Thyroid gland (tissue), 4 donors: ENCODE results near the gene MTHFD1L. TPM values are rescaled to one million over a fixed set of nuclear protein-coding genes. Genes with fewer than 3 reads are reported as not detected.
"Not testable (repeated sequence)": the region's sequence is repeated elsewhere in the genome, so short reads cannot be mapped to it uniquely, and the experiment has no call there.

Experiments used
- DNase-seq, 2 donors: peaks; one replicate each; pipeline ENCODE4 v3.0.0-alpha.2; 2019
- H3K27ac ChIP-seq, 3 donors: fragments of 200-600 bp; sonication (generic); 1 replicate in 2 of 3; 2 replicates in 1 of 3; pipeline ENCODE4 v1.5.1; 2016 to 2019; ENCODE audit warnings: mild to moderate bottlenecking in 1 of 3, moderate library complexity in 1 of 3
- H3K27me3 ChIP-seq: fragments of 200-600 bp; sonication (generic); one replicate; pipeline ENCODE4 v1.5.1; 2019
- H3K36me3 ChIP-seq, 2 donors: fragments of 200-600 bp; sonication (generic); one replicate each; pipeline ENCODE4 v1.5.1; 2016 to 2019
- H3K4me1 ChIP-seq, 2 donors: fragments of 200-600 bp; sonication (generic); one replicate each; pipeline ENCODE4 v1.5.1; 2017 to 2019
- H3K4me3 ChIP-seq, 3 donors: fragments of 200-600 bp; sonication (generic); replicated peaks in 1 of 3; 1 replicate in 2 of 3; 2 replicates in 1 of 3; pipeline ENCODE4 v1.5.1; 2016; ENCODE audit warnings: mild to moderate bottlenecking in 1 of 3
- H3K9me3 ChIP-seq: fragments of 200-600 bp; sonication (generic); one replicate; pipeline ENCODE4 v1.5.1; 2017
- POLR2A ChIP-seq, 2 donors: fragments of 450-650 bp; IDR thresholded peaks; one replicate each; pipeline ENCODE4 v1.6.1; 2017; ENCODE audit warnings: antibody characterized with exemption in 2 of 2, mild to moderate bottlenecking in 2 of 2, moderate library complexity in 1 of 2
- WGBS, 2 donors: methylation state at CpG; one replicate each; pipeline ENCODE4 v1.1.5; 2017; 5-methylcytosine and 5-hydroxymethylcytosine counted together
- intact Hi-C: fragments of 100-400 bp; cut with DNase I; formaldehyde crosslinking; loops from one replicate; pipeline ENCODE4 v1.15.1; 2023
- total RNA-seq, 4 donors: library from RNA; depleted of rRNA; stranded (reverse); fragments of >200 nt; gene quantifications; one replicate each; pipeline ENCODE4 v1.2.3, GENCODE V29; 2016
- TF ChIP-seq, protein P1 (sequence below), 6 experiments: fragments of 200-600 bp in 3 of 6; fragments of 450-650 bp in 3 of 6; sonication (generic) in 3 of 6; IDR thresholded peaks; one replicate each; pipeline ENCODE4 v1.5.1; 2016 to 2019; ENCODE audit warnings: antibody characterized with exemption in 6 of 6, mild to moderate bottlenecking in 2 of 6, inconsistent platforms in 1 of 6, moderate library complexity in 1 of 6

The MTHFD1L gene
- total RNA-seq, 4 donors from 2014 or later: 8.7 to 14.6 (median 11.0) TPM

GRCh38 chr6:151113641-151114040 lies 248.1 kb downstream of the MTHFD1L start:
- TF ChIP-seq, protein P1, sequence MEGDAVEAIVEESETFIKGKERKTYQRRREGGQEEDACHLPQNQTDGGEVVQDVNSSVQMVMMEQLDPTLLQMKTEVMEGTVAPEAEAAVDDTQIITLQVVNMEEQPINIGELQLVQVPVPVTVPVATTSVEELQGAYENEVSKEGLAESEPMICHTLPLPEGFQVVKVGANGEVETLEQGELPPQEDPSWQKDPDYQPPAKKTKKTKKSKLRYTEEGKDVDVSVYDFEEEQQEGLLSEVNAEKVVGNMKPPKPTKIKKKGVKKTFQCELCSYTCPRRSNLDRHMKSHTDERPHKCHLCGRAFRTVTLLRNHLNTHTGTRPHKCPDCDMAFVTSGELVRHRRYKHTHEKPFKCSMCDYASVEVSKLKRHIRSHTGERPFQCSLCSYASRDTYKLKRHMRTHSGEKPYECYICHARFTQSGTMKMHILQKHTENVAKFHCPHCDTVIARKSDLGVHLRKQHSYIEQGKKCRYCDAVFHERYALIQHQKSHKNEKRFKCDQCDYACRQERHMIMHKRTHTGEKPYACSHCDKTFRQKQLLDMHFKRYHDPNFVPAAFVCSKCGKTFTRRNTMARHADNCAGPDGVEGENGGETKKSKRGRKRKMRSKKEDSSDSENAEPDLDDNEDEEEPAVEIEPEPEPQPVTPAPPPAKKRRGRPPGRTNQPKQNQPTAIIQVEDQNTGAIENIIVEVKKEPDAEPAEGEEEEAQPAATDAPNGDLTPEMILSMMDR (IDR thresholded peaks at IDR 0.05): no peak
- no peak for TF ChIP-seq POLR2A (IDR thresholded peaks at IDR 0.05)
- Histone ChIP-seq H3K36me3 (no peaks in the 10 kb centered on the region), H3K27ac (no peak overlapping the region), H3K27me3 (no peaks in the 10 kb centered on the region), H3K9me3 (no peaks in the 10 kb centered on the region), H3K4me3 (no peak overlapping the region), H3K4me1 (no peaks in the 10 kb centered on the region)
- intact Hi-C loops: no loop called here
- 94 to 95% methylated on average over 5 of the region's 5 CpGs for WGBS, 2 donors
- DNase-seq: no peak

DNA sequence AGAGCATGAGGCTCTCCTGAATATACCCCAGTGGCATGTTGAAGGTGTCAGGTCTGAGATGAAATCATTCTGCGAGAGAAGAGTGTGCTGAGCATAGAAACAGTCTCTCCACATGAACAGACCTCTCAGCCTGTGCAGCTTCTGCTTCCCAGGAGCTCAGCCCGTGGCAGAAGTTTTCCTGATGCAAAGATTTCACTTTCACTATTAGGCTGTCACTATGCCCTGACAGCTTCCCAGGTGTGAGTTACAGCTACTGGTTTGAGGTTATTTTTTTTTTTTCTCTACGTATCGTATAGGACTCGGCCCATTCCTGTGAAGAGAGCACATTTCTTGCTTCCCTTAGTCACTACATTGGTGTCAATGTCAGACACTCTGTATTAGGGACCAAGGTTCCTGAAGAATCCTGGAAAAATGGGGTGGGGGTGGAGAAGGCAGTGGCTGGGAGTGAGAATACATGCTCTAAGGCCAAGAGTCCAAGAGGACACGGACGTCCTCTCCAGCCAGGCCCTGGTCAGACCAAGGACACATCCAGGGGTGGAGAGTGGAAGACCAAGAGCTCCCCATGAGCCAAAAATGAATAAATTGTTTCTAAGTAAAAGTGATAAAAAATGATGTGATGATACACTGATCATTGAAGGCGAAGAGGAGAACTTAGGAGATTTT lies 253.1 kb downstream of the MTHFD1L start:
- WGBS, 2 donors: 87 to 90% methylated on average over 8 of the region's 8 CpGs
- TF ChIP-seq, protein P1 (IDR thresholded peaks at IDR 0.05): no peak
- no peak for TF ChIP-seq POLR2A (IDR thresholded peaks at IDR 0.05)
- intact Hi-C loops: no loop called here

GRCh38 chr6:151119823-151120524 lies 254.5 kb downstream of the MTHFD1L start:
- H3K4me3 ChIP-seq: no peak overlapping the region
- intact Hi-C loops: no loop called here
- H3K9me3 ChIP-seq: no peaks in the 10 kb centered on the region
- DNase-seq: no peak
- H3K36me3 ChIP-seq: no peaks in the 10 kb centered on the region
- WGBS, 2 donors: 92 to 94% methylated on average over 11 of the region's 11 CpGs
- no peak overlapping the region for H3K27ac ChIP-seq
- no peaks in the 10 kb centered on the region for H3K4me1 ChIP-seq
- H3K27me3 ChIP-seq: no peaks in the 10 kb centered on the region
- TF ChIP-seq, protein P1 (IDR thresholded peaks at IDR 0.05): no peak
- TF ChIP-seq POLR2A (IDR thresholded peaks at IDR 0.05): no peak

More for the DNA sequence above, 253.1 kb downstream of the MTHFD1L start:
- no peak overlapping the region for H3K4me3 ChIP-seq
- H3K27ac ChIP-seq: no peak overlapping the region
- DNase-seq: no peak
- H3K4me1 ChIP-seq: no peaks in the 10 kb centered on the region
- no peaks in the 10 kb centered on the region for H3K27me3 ChIP-seq
- H3K9me3 ChIP-seq: no peaks in the 10 kb centered on the region
- no peaks in the 10 kb centered on the region for H3K36me3 ChIP-seq

DNA sequence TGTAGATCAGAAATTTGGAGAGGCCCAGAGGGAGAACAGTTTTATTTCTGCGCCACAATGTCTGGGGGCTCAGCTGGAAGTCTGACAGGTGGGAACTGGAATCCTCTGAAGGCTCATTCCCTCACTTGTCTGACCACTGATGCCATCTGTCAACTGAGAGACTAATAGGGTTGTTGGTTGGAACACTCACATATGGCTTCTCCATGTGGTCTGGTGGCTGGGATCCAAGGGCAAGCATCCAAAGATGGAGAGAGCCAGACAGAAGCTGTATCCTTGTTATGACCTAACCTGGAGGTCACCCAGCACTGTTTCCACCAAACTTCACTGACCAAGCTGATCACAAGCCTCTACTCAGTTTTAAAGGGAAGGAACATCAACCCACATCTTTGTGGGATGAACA lies 256.4 kb downstream of the MTHFD1L start:
- intact Hi-C loops: no loop called here
- Histone ChIP-seq H3K36me3 (no peaks in the 10 kb centered on the region), H3K4me3 (no peak overlapping the region), H3K4me1 (peaks cover 0 to 6% of the 10 kb centered on the region in 2 donors), H3K27ac (no peak overlapping the region), H3K27me3 (no peaks in the 10 kb centered on the region), H3K9me3 (no peaks in the 10 kb centered on the region)
- peak; percentile 11 to 19 for DNase-seq
- WGBS, 2 donors: 81 to 100% methylated on average over 1 of the region's 1 CpG
- TF ChIP-seq POLR2A (IDR thresholded peaks at IDR 0.05): no peak
- TF ChIP-seq, protein P1 (IDR thresholded peaks at IDR 0.05): no peak

- H3K4me1 ChIP-seq, H3K9me3 ChIP-seq, intact Hi-C loops, H3K36me3 ChIP-seq, H3K27ac ChIP-seq, H3K27me3 ChIP-seq, H3K4me3 ChIP-seq, DNase-seq: not testable (repeated sequence)
- WGBS, 2 donors: 97 to 98% methylated on average over 8 of the region's 8 CpGs
Measured at GRCh38 chr6:151123641-151124040, 258.1 kb downstream of the MTHFD1L start.

DNA sequence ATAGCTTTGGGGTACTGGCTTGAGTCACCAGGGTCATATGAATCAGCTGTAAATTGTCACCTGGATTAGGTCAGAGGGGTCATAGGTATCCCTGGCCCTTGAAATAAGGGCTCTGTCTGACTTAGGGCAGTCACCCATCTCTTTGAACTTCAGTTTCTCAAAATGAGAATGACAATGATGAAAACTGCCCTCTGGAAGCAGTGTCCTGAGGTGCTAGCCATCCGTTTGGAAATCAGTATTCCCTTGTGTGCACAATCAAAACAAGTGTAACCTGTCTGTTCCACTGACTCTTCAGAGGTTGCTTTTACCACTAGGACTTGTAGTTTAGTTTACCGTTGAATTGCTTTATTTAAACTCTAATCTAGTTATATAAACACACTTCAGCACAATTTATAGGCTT lies 259.7 kb downstream of the MTHFD1L start:
- H3K27me3 ChIP-seq, H3K4me3 ChIP-seq, H3K9me3 ChIP-seq, H3K36me3 ChIP-seq, H3K4me1 ChIP-seq, H3K27ac ChIP-seq, intact Hi-C loops, DNase-seq: not testable (repeated sequence)
- WGBS, 2 donors: 18 to 31% methylated on average over 2 of the region's 2 CpGs

DNA sequence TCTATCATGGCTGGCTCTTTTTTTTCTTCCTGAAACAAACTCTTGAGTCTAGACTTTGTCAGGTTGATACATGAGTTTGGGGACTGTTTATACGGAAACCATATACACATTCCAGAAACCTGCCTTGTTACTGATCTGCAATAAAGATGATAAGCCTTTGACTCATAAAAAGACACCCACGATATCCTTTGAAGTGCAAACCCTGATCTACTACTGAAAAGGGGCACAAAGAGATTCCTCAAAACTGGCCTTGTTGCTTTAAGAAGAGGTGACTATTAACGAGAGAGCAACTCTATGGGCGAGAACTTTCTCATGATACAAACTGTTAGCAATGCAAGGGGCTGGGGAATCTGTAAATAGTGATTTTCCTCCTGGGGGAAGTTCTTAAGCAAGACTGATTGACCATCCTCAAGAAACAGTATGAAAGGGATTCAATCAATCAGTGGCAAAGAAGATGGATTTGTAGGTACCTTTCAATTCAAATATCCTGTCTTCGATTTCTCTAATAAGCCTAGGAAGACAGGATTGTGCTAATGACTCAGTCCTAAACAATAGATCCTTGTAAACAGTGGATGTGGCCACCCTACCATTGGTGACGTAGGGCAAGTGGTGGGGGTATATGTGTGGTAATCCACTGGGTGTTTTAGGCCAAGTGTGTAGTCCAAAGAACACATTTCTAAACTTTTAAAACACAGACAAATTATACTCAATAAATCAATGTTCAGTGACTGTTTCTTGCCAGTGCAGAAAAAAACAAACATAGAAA lies 260.3 kb downstream of the MTHFD1L start:
- H3K4me1 ChIP-seq, intact Hi-C loops, DNase-seq, H3K27me3 ChIP-seq, H3K27ac ChIP-seq, H3K36me3 ChIP-seq, H3K4me3 ChIP-seq, H3K9me3 ChIP-seq: not testable (repeated sequence)
- WGBS, 2 donors: 70 to 72% methylated on average over 6 of the region's 6 CpGs

GRCh38 chr6:151126417-151126724 lies 260.9 kb downstream of the MTHFD1L start:
- H3K27me3 ChIP-seq, H3K9me3 ChIP-seq, H3K4me3 ChIP-seq, DNase-seq, H3K4me1 ChIP-seq, intact Hi-C loops, H3K36me3 ChIP-seq, H3K27ac ChIP-seq: not testable (repeated sequence)
- WGBS, 2 donors: 81 to 85% methylated on average over 4 of the region's 4 CpGs
